OCI-LY3 (cell line): Measurements from ENCODE around the gene BANF2.

ENCODE experiments used
- H2AFZ ChIP-seq: fragments of 200-600, 300-600 bp; shearing (Covaris generic); 2 replicates; pipeline ENCODE4 v1.6.0; 2014; ENCODE audit warnings: antibody characterized with exemption, low read depth, low read length
- H3K27ac ChIP-seq: fragments of 200-600, 300-600 bp; sonication (generic); 2 replicates; pipeline ENCODE4 v1.5.1; 2014; ENCODE audit warnings: mild to moderate bottlenecking, low read length, moderate library complexity, mixed read lengths
- H3K27me3 ChIP-seq: fragments of 200-600, 300-600 bp; sonication (generic); 2 replicates; pipeline ENCODE4 v1.6.1; 2014; ENCODE audit warnings: low read depth, low read length, mixed read lengths
- H3K36me3 ChIP-seq: fragments of 200-600, 300-600 bp; sonication (generic); replicated peaks from 2 replicates; pipeline ENCODE3; 2014; ENCODE audit warnings: low read depth, low read length, mixed read lengths
- H3K4me1 ChIP-seq: fragments of 300-600, 200-600 bp; sonication (generic); 2 replicates; pipeline ENCODE4 v1.6.1; 2014; ENCODE audit warnings: low read length, mixed read lengths
- H3K4me2 ChIP-seq: fragments of 200-600, 300-600 bp; sonication (generic); 2 replicates; pipeline ENCODE4 v1.6.1; 2014; ENCODE audit warnings: low read length, mixed read lengths
- H3K4me3 ChIP-seq: fragments of 300-600, 200-600 bp; sonication (generic); 2 replicates; pipeline ENCODE4 v1.5.1; 2014; ENCODE audit warnings: antibody characterized with exemption, mild to moderate bottlenecking, low read length, moderate library complexity
- H3K79me2 ChIP-seq: fragments of 300-600, 200-600 bp; shearing (Covaris generic); 2 replicates; pipeline ENCODE4 v1.6.1; 2014; ENCODE audit warnings: mild to moderate bottlenecking, low read length, mixed read lengths
- H3K9ac ChIP-seq: fragments of 300-600, 200-600 bp; shearing (Covaris generic); 2 replicates; pipeline ENCODE4 v1.6.0; 2014; ENCODE audit warnings: mild to moderate bottlenecking, low read length, moderate library complexity
- H3K9me3 ChIP-seq: fragments of 200-600, 300-600 bp; shearing (Covaris generic); 2 replicates; pipeline ENCODE4 v1.6.1; 2014; ENCODE audit warnings: low read length, mixed read lengths; ENCODE audit not compliant: insufficient read depth
- H4K20me1 ChIP-seq: fragments of 200-600, 300-600 bp; sonication (generic); 2 replicates; pipeline ENCODE4 v1.6.1; 2016; ENCODE audit warnings: low read length, mixed read lengths; ENCODE audit not compliant: insufficient read depth
- EZH2phosphoT487 ChIP-seq: fragments of 200-600 bp; shearing (Covaris generic); IDR thresholded peaks from 2 replicates; pipeline ENCODE4 v1.6.1; 2018; ENCODE audit warnings: antibody characterized with exemption, mixed run types, low read depth
- TF ChIP-seq, protein P1 (sequence below): fragments of 200-600, 300-600 bp; sonication (generic); IDR thresholded peaks from 2 replicates; pipeline ENCODE4 v1.5.1; 2014; ENCODE audit warnings: antibody characterized with exemption, low read length, low read depth

The BANF2 gene

DNA sequence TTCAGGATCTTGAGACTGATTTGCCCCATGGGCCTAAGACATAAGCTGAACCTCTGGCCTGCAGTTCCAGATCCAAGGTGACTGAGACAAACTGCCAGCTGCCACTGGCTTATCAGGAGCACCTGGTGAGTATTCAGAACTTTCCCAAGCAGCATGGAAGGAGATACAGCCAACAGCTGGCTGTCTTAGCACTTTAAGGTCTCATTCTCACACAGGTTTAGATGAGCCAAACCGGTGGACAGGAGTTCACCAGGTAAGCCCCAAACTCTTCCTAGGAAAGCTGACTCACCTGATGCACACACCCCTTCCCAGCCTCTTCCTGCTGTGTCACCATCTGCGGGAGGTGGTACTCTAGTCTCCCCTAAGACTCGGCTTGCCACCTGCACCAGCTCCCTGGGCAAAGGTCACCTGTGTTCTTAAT lies at the start of gene BANF2:
Gene BANF2 (plus strand): TSS at position 36 of the 421 bp plus-strand sequence. CDS start 25,060 bp downstream, outside the sequence.
- no peak within 1 kb of the TSS for H2AFZ ChIP-seq
- H3K27me3 ChIP-seq, result peaks cover 4% of the 10 kb centered on the region; the same call in 1 of the 2 replicates
- no peak within 1 kb of the TSS for H3K4me2 ChIP-seq
- H3K9me3 ChIP-seq, result peaks cover 5% of the 10 kb centered on the region; the same call in 1 of the 2 replicates
- no peaks in the 10 kb centered on the region for H3K36me3 ChIP-seq
- no peaks in the 10 kb centered on the region for H3K4me1 ChIP-seq
- no peak for TF ChIP-seq EZH2phosphoT487
- TF ChIP-seq, protein P1, sequence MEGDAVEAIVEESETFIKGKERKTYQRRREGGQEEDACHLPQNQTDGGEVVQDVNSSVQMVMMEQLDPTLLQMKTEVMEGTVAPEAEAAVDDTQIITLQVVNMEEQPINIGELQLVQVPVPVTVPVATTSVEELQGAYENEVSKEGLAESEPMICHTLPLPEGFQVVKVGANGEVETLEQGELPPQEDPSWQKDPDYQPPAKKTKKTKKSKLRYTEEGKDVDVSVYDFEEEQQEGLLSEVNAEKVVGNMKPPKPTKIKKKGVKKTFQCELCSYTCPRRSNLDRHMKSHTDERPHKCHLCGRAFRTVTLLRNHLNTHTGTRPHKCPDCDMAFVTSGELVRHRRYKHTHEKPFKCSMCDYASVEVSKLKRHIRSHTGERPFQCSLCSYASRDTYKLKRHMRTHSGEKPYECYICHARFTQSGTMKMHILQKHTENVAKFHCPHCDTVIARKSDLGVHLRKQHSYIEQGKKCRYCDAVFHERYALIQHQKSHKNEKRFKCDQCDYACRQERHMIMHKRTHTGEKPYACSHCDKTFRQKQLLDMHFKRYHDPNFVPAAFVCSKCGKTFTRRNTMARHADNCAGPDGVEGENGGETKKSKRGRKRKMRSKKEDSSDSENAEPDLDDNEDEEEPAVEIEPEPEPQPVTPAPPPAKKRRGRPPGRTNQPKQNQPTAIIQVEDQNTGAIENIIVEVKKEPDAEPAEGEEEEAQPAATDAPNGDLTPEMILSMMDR, result no peak
- no peak within 1 kb of the TSS for H3K4me3 ChIP-seq
- no peak within 1 kb of the TSS for H3K9ac ChIP-seq
- no peak within 1 kb of the TSS for H3K27ac ChIP-seq
- no peaks in the 10 kb centered on the region for H4K20me1 ChIP-seq
- H3K79me2 ChIP-seq, result no peaks in the 10 kb centered on the region

DNA sequence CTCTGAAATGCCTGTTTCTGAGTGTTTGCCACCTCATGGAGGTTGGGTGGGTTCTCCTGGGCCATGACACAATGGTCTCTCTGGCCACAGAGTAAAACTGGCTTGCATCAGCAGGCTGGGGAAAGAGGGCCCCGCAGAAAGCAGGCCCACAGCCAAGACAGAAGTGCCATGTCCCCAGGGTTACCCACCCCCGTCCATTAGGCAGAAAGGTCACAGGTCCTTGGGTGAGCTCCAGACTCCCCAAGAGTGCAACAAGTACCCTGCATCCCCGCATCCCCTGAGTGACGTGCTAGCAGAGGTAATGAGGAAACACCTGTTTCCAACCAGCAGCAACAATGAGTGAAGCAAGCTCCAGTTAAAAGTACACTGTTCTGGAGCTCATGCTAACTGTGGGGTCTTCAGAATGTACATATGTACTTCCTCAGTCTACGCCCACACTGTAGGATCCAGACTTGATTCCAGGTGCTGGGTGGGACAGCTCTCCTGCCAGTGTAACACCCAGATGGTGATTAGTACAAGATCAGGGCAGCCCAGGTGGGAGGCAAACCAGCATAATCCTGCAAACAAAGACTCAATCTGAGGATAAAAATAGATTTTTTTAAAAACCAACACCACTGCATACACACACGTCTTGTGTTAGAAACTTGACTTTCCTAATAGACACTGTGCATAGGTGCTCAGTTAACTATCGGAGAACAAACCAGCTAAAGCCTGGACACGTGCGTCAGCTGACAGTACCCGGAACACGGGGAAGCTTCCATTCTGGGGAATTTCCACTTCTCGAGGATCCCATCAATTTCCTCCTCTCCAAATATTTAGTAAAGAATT lies 49.3 kb upstream of the BANF2 start:
- Histone ChIP-seq H3K27ac (no peak overlapping the region), H3K9me3 (no peaks in the 10 kb centered on the region), H3K27me3 (no peaks in the 10 kb centered on the region), H3K4me2 (no peak overlapping the region), H3K79me2 (no peaks in the 10 kb centered on the region), H3K4me1 (peaks cover 9% of the 10 kb centered on the region), H3K4me3 (no peak overlapping the region), H4K20me1 (peaks cover 18% of the 10 kb centered on the region), H3K9ac (no peak overlapping the region), H3K36me3 (no peaks in the 10 kb centered on the region), H2AFZ (no peak overlapping the region)
- TF ChIP-seq, protein P1, result no peak
- TF ChIP-seq EZH2phosphoT487, result no peak

GRCh38 chr20:17651129-17651759 lies 48.5 kb upstream of the BANF2 start:
- no peak overlapping the region for H3K9ac ChIP-seq
- H3K4me2 ChIP-seq, result no peak overlapping the region
- H2AFZ ChIP-seq, result no peak overlapping the region
- no peaks in the 10 kb centered on the region for H3K27me3 ChIP-seq
- no peaks in the 10 kb centered on the region for H3K79me2 ChIP-seq
- no peak overlapping the region for H3K27ac ChIP-seq
- H3K4me3 ChIP-seq, result no peak overlapping the region
- peaks cover 18% of the 10 kb centered on the region for H4K20me1 ChIP-seq
- TF ChIP-seq, protein P1, result no peak
- TF ChIP-seq EZH2phosphoT487, result no peak
- peaks cover 9% of the 10 kb centered on the region for H3K4me1 ChIP-seq
- H3K9me3 ChIP-seq, result no peaks in the 10 kb centered on the region
- H3K36me3 ChIP-seq, result no peaks in the 10 kb centered on the region

DNA sequence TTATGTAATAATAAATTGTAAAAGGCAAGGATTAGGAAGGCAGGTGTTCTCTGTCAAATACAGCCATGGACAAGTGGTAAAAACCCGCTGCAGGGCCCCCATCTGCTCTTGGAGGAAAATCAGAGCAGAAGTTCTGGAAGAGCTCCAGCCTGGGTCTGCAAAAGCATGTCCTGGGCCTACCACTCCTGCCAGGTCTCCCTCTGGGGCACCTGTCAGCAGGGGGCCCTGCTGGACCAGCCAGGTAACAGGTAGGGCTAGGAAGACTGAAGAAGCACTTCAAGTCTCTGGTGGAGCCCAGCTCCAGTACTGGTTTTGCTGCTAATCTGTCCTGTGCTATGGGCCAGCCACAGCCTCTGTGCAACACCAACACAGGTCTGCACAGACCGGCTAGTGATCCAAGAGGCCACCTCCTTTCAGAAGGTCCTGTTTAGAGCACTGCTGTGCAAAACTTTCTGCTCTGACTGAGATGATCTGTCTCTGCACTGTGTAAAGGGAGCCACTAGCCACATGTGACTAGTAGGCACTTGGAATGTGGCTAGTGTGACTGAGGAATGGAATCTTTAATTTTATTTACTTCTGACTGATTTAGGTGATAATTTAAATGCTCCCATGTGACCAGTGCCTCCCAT lies 47.9 kb upstream of the BANF2 start:
- no peak overlapping the region for H3K9ac ChIP-seq
- no peak for TF ChIP-seq EZH2phosphoT487
- TF ChIP-seq, protein P1, result peak; percentile 21; the same call in 1 of the 2 replicates
- H3K79me2 ChIP-seq, result no peaks in the 10 kb centered on the region
- H3K9me3 ChIP-seq, result no peaks in the 10 kb centered on the region
- H3K27me3 ChIP-seq, result no peaks in the 10 kb centered on the region
- H3K4me3 ChIP-seq, result no peak overlapping the region
- H2AFZ ChIP-seq, result no peak overlapping the region
- no peak overlapping the region for H3K27ac ChIP-seq
- peaks cover 13% of the 10 kb centered on the region for H4K20me1 ChIP-seq
- no peak overlapping the region for H3K4me2 ChIP-seq
- H3K36me3 ChIP-seq, result no peaks in the 10 kb centered on the region
- peaks cover 9% of the 10 kb centered on the region for H3K4me1 ChIP-seq
